HG03520 (cell line): ENCODE measurements around the gene KRT83.

Source experiments
- ATAC-seq: cut with Tn5 transposase; IDR thresholded peaks from one replicate; pipeline ENCODE4 v1.9.1; 2021; ENCODE audit warnings: mild to moderate bottlenecking, moderate library complexity; ENCODE audit not compliant: unreplicated experiment

KRT83 gene

GRCh38 chr12:52267266-52267665, 53.9 kb downstream of the KRT83 start:
- no peak for ATAC-seq

- ATAC-seq = no peak
These were observed 54.7 kb downstream of the KRT83 start for GRCh38 chr12:52266514-52266913.

GRCh38 chr12:52264435-52264825, 56.8 kb downstream of the KRT83 start:
- no peak for ATAC-seq
